IgD-negative memory B cell (primary cell): ENCODE data around the gene TUBGCP6. TPM values are rescaled to one million over a fixed set of nuclear protein-coding genes. Genes with fewer than 3 reads are reported as not detected.
A peak's percentile ranks its signal among the peaks of the same experiment; 100 is the strongest.

ENCODE experiments used
- H3K27ac Mint-ChIP-seq, 3 donors: one replicate each; pipeline ENCODE4 v1.8.0; 2020 to 2022; ENCODE audit warnings: mild to moderate bottlenecking in 3 of 3, mixed read lengths in 3 of 3, moderate library complexity in 1 of 3
- H3K27me3 Mint-ChIP-seq: one replicate; pipeline ENCODE4 v1.8.0; 2021; ENCODE audit warnings: mixed read lengths
- H3K36me3 Mint-ChIP-seq: one replicate; pipeline ENCODE4 v1.8.0; 2020; ENCODE audit warnings: mild to moderate bottlenecking, mixed read lengths
- H3K4me1 Mint-ChIP-seq, 3 donors: one replicate each; pipeline ENCODE4 v1.8.0; 2020 to 2022; ENCODE audit warnings: mixed read lengths in 3 of 3, mild to moderate bottlenecking in 1 of 3
- H3K4me3 Mint-ChIP-seq, 4 donors: one replicate each; pipeline ENCODE4 v1.8.0; 2020 to 2022; ENCODE audit warnings: mild to moderate bottlenecking in 4 of 4, mixed read lengths in 4 of 4, moderate library complexity in 3 of 4
- H3K9me3 Mint-ChIP-seq, 3 donors: one replicate each; pipeline ENCODE4 v1.8.0; 2020 to 2021; ENCODE audit warnings: mixed read lengths in 3 of 3, mild to moderate bottlenecking in 1 of 3
- polyA plus RNA-seq: library from polyadenylated mRNA; unstranded; fragments of 300-500 nt; fragmentation: Illumina TruSeq; gene quantifications from one replicate; pipeline ENCODE4 v1.2.3, GENCODE V29; 2021

Gene TUBGCP6
- polyA plus RNA-seq, 1 donor from 2014 or later: 17.0 TPM

GRCh38 chr22:50180727-50181521, 63.9 kb downstream of the TUBGCP6 start:
- H3K4me1 Mint-ChIP-seq: peaks cover 0 to 19% (median 15%) of the 10 kb centered on the region in 3 donors
- H3K36me3 Mint-ChIP-seq: peaks cover 1% of the 10 kb centered on the region
- H3K27ac Mint-ChIP-seq: no peak overlapping the region
- H3K4me3 Mint-ChIP-seq: no peak overlapping the region
- peaks cover 7% of the 10 kb centered on the region for H3K27me3 Mint-ChIP-seq
- no peaks in the 10 kb centered on the region for H3K9me3 Mint-ChIP-seq

GRCh38 chr22:50179937-50180726, 64.7 kb downstream of the TUBGCP6 start:
- peak overlapping the region in 2 of 4 donors; percentile 16 to 67 for H3K4me3 Mint-ChIP-seq
- H3K36me3 Mint-ChIP-seq: peaks cover 1% of the 10 kb centered on the region
- H3K4me1 Mint-ChIP-seq: peaks cover 0 to 18% (median 14%) of the 10 kb centered on the region in 3 donors
- H3K9me3 Mint-ChIP-seq: no peaks in the 10 kb centered on the region
- peak overlapping the region in 2 of 3 donors; percentile 12 to 36 for H3K27ac Mint-ChIP-seq
- H3K27me3 Mint-ChIP-seq: peaks cover 7% of the 10 kb centered on the region

GRCh38 chr22:50178871-50179869, 65.7 kb downstream of the TUBGCP6 start:
- Mint-ChIP-seq H3K36me3 (peaks cover 1% of the 10 kb centered on the region), H3K27ac (peak overlapping the region; percentile 12 to 69 (median 36)), H3K9me3 (no peaks in the 10 kb centered on the region), H3K27me3 (peaks cover 7% of the 10 kb centered on the region), H3K4me3 (peak overlapping the region in 1 of 4 donors; percentile 16), H3K4me1 (peaks cover 0 to 15% (median 13%) of the 10 kb centered on the region in 3 donors)

GRCh38 chr22:50178471-50178864, 66.4 kb downstream of the TUBGCP6 start:
- H3K27me3 Mint-ChIP-seq: peaks cover 7% of the 10 kb centered on the region
- H3K9me3 Mint-ChIP-seq: no peaks in the 10 kb centered on the region
- no peak overlapping the region for H3K4me3 Mint-ChIP-seq
- H3K36me3 Mint-ChIP-seq: peaks cover 1% of the 10 kb centered on the region
- H3K27ac Mint-ChIP-seq: no peak overlapping the region
- peaks cover under 1 to 15% (median 14%) of the 10 kb centered on the region in 3 donors for H3K4me1 Mint-ChIP-seq

DNA sequence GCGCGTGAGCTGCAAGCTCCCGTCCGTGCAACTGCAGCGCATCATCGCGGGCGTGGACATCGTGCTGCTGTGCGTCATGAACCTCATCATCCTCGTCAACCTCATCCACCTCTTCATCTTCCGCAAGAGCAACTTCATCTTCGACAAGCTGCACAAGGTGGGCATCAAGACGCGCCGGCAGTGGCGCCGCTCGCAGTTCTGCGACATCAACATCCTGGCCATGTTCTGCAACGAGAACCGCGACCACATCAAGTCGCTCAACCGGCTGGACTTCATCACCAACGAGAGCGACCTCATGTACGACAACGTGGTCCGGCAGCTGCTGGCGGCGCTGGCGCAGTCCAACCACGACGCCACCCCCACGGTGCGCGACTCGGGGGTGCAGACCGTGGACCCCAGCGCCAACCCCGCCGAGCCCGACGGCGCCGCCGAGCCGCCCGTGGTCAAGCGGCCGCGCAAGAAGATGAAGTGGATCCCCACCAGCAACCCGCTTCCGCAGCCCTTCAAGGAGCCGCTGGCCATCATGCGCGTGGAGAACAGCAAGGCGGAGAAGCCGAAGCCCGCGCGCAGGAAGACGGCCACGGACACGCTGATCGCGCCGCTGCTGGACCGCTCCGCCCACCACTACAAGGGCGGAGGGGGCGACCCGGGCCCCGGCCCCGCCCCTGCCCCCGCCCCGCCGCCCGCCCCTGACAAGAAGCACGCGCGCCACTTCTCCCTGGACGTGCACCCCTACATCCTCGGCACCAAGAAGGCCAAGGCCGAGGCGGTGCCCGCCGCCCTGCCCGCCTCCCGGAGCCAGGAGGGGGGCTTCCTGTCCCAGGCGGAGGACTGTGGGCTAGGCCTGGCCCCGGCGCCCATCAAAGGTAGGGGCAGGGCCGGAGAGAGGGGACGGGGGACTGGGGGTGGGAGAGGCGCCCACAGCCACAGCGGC, 67.0 kb downstream of the TUBGCP6 start:
- Mint-ChIP-seq H3K36me3 (peaks cover 1% of the 10 kb centered on the region), H3K4me1 (peaks cover 6 to 20% (median 18%) of the 10 kb centered on the region in 3 donors), H3K27ac (peak overlapping the region in 1 of 3 donors; percentile 80)

DNA sequence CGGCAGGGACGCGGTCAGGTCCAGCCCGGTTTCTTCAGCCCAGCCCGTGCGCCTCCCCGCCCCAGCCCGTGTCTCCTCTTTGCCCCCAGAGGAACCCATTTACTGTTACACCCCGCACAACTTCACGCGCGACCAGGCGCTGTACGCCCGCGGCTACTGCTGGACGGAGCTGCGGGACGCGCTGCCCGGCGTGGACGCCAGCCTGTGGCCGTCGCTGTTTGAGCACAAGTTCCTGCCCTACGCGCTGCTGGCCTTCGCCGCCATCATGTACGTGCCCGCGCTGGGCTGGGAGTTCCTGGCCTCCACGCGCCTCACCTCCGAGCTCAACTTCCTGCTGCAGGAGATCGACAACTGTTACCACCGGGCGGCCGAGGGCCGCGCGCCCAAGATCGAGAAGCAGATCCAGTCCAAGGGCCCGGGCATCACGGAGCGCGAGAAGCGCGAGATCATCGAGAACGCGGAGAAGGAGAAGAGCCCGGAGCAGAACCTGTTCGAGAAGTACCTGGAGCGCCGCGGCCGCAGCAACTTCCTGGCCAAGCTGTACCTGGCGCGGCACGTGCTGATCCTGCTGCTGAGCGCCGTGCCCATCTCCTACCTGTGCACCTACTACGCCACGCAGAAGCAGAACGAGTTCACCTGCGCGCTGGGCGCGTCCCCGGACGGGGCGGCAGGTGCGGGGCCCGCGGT, 67.8 kb downstream of the TUBGCP6 start:
- no peaks in the 10 kb centered on the region for H3K9me3 Mint-ChIP-seq
- H3K27ac Mint-ChIP-seq: no peak overlapping the region
- peaks cover 6 to 20% (median 18%) of the 10 kb centered on the region in 3 donors for H3K4me1 Mint-ChIP-seq
- peak overlapping the region in 1 of 4 donors; percentile 63 for H3K4me3 Mint-ChIP-seq
- H3K36me3 Mint-ChIP-seq: peaks cover 1% of the 10 kb centered on the region
- peaks cover 7% of the 10 kb centered on the region for H3K27me3 Mint-ChIP-seq

More for the DNA sequence above, 67.0 kb downstream of the TUBGCP6 start:
- Mint-ChIP-seq H3K4me3 (peak overlapping the region in 1 of 4 donors; percentile 77), H3K27me3 (peaks cover 7% of the 10 kb centered on the region), H3K9me3 (no peaks in the 10 kb centered on the region)

DNA sequence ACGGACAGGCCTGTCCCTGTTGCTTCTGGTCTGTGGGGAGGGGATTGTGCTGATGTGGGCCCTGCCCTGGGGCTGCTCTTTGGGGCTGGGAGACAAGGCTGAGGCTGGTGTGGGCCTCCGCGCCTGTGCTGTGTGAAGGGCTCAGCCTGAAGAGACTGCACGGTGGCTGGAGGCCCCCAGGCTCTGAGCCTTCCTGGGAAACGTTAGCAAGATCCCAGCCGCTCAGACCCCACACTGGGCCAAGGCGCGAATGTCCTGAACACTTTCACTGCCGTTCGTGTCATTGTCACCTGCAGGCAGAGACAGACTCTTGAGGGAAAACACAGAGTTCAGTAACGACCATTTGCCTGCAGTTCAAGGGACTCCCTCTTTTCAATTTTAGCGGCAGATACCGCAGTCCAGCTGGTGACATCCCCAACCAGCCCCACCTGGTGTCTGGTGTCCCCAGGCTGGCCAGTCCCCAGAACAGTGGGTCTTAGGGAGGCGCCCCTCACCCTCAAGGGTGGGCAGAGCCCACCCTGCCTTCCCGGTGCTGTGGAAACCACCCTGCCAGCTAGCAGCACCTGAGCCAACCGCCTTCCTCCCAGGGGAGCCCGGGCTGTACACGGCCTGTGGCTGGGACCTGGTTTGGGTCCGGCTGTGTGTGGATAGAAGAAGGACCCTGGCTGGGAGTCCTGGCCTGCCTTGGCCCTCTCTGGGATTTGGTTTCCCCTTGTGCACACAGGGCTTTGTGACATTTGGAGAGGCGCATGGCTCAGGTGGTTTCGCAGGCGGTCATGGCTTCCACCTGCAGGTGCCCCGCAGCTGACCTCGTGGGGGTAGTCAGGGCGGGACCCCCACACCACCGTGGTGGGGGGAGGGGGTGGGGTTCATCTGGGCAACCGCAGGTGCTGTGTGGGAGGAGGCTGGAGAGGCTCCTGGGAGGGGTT, 68.6 kb downstream of the TUBGCP6 start:
- Mint-ChIP-seq H3K4me3 (peak overlapping the region in 2 of 4 donors; percentile 52 to 63), H3K36me3 (peaks cover 1% of the 10 kb centered on the region), H3K4me1 (peaks cover 6 to 20% (median 18%) of the 10 kb centered on the region in 3 donors), H3K27ac (peak overlapping the region; percentile 51 to 57 (median 53)), H3K27me3 (peaks cover 9% of the 10 kb centered on the region), H3K9me3 (no peaks in the 10 kb centered on the region)

DNA sequence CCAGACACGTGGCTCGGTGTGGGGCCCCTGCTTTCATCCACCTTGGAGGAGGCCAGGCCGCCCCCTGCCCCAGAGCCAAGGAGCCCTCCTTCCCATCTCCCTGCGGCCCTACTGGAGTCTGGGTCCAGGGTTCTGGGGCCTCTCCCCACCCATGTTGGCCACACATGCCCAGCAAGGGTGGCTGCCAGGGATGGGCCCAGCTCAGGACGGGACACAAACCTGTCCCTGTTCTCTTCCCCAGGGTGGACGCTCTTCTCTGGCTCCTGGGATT, 69.7 kb downstream of the TUBGCP6 start:
- peaks cover 12% of the 10 kb centered on the region for H3K27me3 Mint-ChIP-seq
- H3K4me1 Mint-ChIP-seq: peaks cover 6 to 18% (median 17%) of the 10 kb centered on the region in 3 donors
- no peaks in the 10 kb centered on the region for H3K9me3 Mint-ChIP-seq
- no peak overlapping the region for H3K4me3 Mint-ChIP-seq
- peaks cover 1% of the 10 kb centered on the region for H3K36me3 Mint-ChIP-seq
- H3K27ac Mint-ChIP-seq: peak overlapping the region in 2 of 3 donors; percentile 51 to 75

DNA sequence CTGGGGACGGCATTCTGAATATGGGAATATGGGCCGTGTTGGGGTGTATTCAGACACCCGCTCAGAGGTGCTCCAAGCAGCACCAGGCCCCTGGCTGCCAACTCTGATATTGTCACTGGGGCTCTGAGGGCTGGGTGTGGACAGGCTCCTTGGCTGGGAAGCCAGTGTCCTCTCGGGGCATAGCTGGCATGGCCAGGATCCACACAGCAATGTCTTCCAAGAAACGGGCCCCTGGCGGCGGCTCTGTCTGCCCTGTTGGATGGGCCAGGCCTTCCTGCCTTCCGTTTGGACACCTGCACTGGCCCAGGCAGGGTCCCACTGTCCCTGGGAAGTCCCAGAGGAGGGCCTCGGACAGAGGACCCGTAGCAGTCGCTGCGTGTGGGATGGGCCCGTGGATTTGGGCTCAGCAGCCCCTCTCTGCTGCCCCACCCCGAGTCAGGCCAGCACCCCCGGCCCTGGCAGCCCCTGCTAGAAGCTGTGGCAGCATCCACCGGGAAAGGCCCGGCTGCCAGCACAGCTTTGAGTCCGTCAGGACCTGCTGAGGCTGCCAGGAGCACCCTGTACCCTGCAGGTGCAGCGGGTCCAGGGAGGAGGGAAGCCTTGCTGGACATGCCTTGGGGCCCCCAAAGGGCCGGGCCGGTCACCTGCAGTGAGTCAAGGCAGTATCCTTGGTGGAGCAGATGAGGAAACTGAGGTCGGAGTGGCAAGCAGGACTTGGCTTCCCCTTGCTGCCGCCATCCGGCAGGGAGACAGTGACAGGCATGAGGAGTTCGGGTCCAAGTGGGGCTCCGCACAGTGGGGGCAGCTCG, 70.2 kb downstream of the TUBGCP6 start:
- peaks cover 6 to 15% (median 14%) of the 10 kb centered on the region in 3 donors for H3K4me1 Mint-ChIP-seq
- H3K9me3 Mint-ChIP-seq: no peaks in the 10 kb centered on the region
- H3K36me3 Mint-ChIP-seq: peaks cover 1% of the 10 kb centered on the region
- H3K4me3 Mint-ChIP-seq: no peak overlapping the region
- peaks cover 10% of the 10 kb centered on the region for H3K27me3 Mint-ChIP-seq
- H3K27ac Mint-ChIP-seq: peak overlapping the region in 1 of 3 donors; percentile 75

DNA sequence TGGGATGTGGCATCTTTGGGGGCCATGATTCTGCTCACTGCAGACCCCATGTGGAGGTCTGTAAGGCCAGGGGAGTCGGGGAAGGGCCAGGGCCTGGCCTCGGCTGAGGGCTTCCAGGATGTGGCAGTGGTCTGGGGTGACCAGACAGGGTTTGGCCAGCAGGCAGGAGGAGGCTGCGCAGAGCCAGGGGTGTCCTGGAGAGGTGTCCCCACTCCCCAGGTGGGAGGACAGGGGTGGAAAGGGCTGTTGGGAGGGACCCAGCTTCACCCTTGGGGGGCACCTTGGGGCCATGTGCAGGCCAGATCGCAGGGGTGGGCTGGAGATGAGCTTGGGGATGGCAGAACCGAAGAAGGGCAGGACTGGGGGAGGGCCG, 70.9 kb downstream of the TUBGCP6 start:
- peak overlapping the region in 1 of 4 donors; percentile 66 for H3K4me3 Mint-ChIP-seq
- peaks cover 1% of the 10 kb centered on the region for H3K36me3 Mint-ChIP-seq
- H3K9me3 Mint-ChIP-seq: no peaks in the 10 kb centered on the region
- H3K27ac Mint-ChIP-seq: no peak overlapping the region
- peaks cover 6 to 17% (median 13%) of the 10 kb centered on the region in 3 donors for H3K4me1 Mint-ChIP-seq
- H3K27me3 Mint-ChIP-seq: peaks cover 11% of the 10 kb centered on the region

- Mint-ChIP-seq H3K4me1 (peaks cover 6 to 20% (median 13%) of the 10 kb centered on the region in 3 donors), H3K4me3 (peak overlapping the region in 3 of 4 donors; percentile 66 to 81 (median 76)), H3K27me3 (peaks cover 13% of the 10 kb centered on the region), H3K27ac (peak overlapping the region; percentile 59 to 85 (median 80)), H3K9me3 (no peaks in the 10 kb centered on the region), H3K36me3 (peaks cover 1% of the 10 kb centered on the region)
Observed at GRCh38 chr22:50173311-50173982, 71.4 kb downstream of the TUBGCP6 start.
